HG02588 (cell line): Measurements from ENCODE around the gene MAP1B.
A peak's percentile ranks its signal among the peaks of the same experiment; 100 is the strongest.

Experiments used
- ATAC-seq: cut with Tn5 transposase; IDR thresholded peaks from one replicate; pipeline ENCODE4 v1.9.1; 2021; ENCODE audit warnings: mild to moderate bottlenecking, moderate library complexity; ENCODE audit not compliant: unreplicated experiment

The MAP1B gene

GRCh38 chr5:72244862-72245371, 137.6 kb downstream of the MAP1B start:
- peak; percentile 71 for ATAC-seq

GRCh38 chr5:72245546-72245945, 138.3 kb downstream of the MAP1B start:
- ATAC-seq, result no peak

- no peak for ATAC-seq
Measured at GRCh38 chr5:72245951-72246532, 138.8 kb downstream of the MAP1B start.

- no peak for ATAC-seq
Measured at GRCh38 chr5:72246954-72247442, 139.7 kb downstream of the MAP1B start.

GRCh38 chr5:72248410-72248981, 141.2 kb downstream of the MAP1B start:
- no peak for ATAC-seq

- ATAC-seq, result no peak
Measured at GRCh38 chr5:72251386-72251785, 144.1 kb downstream of the MAP1B start.

GRCh38 chr5:72252008-72252407, 144.7 kb downstream of the MAP1B start:
- ATAC-seq, result no peak

- ATAC-seq, result no peak
Measured at GRCh38 chr5:72252574-72253155, 145.4 kb downstream of the MAP1B start.

- ATAC-seq, result no peak
Measured at GRCh38 chr5:72255237-72255636, 148.0 kb downstream of the MAP1B start.

GRCh38 chr5:72255670-72256069, 148.4 kb downstream of the MAP1B start:
- no peak for ATAC-seq

- ATAC-seq, result no peak
Measured at GRCh38 chr5:72256536-72256935, 149.3 kb downstream of the MAP1B start.
